Measurements from ENCODE around the gene SLC4A1AP. TPM values are rescaled to one million over a fixed set of nuclear protein-coding genes. Genes with fewer than 3 reads are reported as not detected.

SLC4A1AP gene
- total and polyA plus RNA-seq, 9 of the 15 experiments (the other 6 are each of a cell fraction or from before 2014, with no cell fraction given): 8.1 to 40.5 (median 35.3) TPM

GRCh38 chr2:27663285-27664153, at the start of gene SLC4A1AP, which contains the start of gene SUPT7L (continued):
- TF ChIP-seq SMAD4 (CRISPR knock-in tag; conservative IDR thresholded peaks at IDR 0.05) (peak; percentile 35; the same call in 1 of the 2 replicates), JUNB (CRISPR knock-in tag; conservative IDR thresholded peaks at IDR 0.05) (no peak), DMBX1 (CRISPR knock-in tag; IDR thresholded peaks at IDR 0.05; ENCODE audit: borderline replicate concordance) (no peak), FOXM1 (IDR thresholded peaks at IDR 0.05; ENCODE audit: low read depth) (peak; percentile 68), FOXM1 (CRISPR knock-in tag; IDR thresholded peaks at IDR 0.05; ENCODE audit: low read depth) (no peak), MIER1 (IDR thresholded peaks at IDR 0.05; ENCODE audit: low read depth) (peak; percentile 81), ZC3H8 (IDR thresholded peaks at IDR 0.05) (peak; percentile 93), NR4A1 (CRISPR knock-in tag; IDR thresholded peaks at IDR 0.05) (no peak), NR4A1 (tag; IDR thresholded peaks at IDR 0.05) (peak; percentile 72; the same call in 1 of the 2 replicates), ZNF639 (CRISPR knock-in tag; conservative IDR thresholded peaks at IDR 0.05 in 1 of 2, IDR thresholded peaks at IDR 0.05 in 1 of 2) (0 out of 4 replicates have a peak, but pooled peaks of 1 of the 2 experiments have one; percentile 44), TOE1 (IDR thresholded peaks at IDR 0.05; ENCODE audit: borderline replicate concordance) (peak; percentile 92), TOE1 (CRISPR knock-in tag; IDR thresholded peaks at IDR 0.05; ENCODE audit: borderline replicate concordance, low read depth) (no peak), PKNOX1 (IDR thresholded peaks at IDR 0.05) (peak; percentile 87), TBP (optimal IDR thresholded peaks at IDR 0.05; ENCODE audit: low read depth, low read length) (peak; percentile 91), ILF3 (IDR thresholded peaks at IDR 0.05; ENCODE audit: borderline replicate concordance) (no peak), NFATC3 (IDR thresholded peaks at IDR 0.05) (peak; percentile 98), NR2C2 (CRISPR knock-in tag; IDR thresholded peaks at IDR 0.05) (peak; percentile 94), NR2C2 (tag; IDR thresholded peaks at IDR 0.05) (peak; percentile 99), MBD1 (CRISPR knock-in tag; IDR thresholded peaks at IDR 0.05) (0 out of 2 replicates have a peak, but pooled peaks have one; percentile 30), E2F3 (CRISPR knock-in tag; IDR thresholded peaks at IDR 0.05) (peak; percentile 36; the same call in 1 of the 2 replicates), CLOCK (CRISPR knock-in tag; IDR thresholded peaks at IDR 0.05; ENCODE audit: borderline replicate concordance) (no peak)
